Uterus (tissue), 4 donors: ENCODE measurements around the gene SEC61A1. TPM values are rescaled to one million over a fixed set of nuclear protein-coding genes. Genes with fewer than 3 reads are reported as not detected.

ENCODE experiments used
- DNase-seq, 2 donors: peaks; one replicate each; pipeline ENCODE4 v3.0.0-alpha.2; 2019 to 2020
- H3K27ac ChIP-seq, 2 donors: fragments of 200-600 bp; sonication (generic); 1 replicate in 1 of 2; 2 replicates in 1 of 2; pipeline ENCODE4 v1.5.1; 2016 to 2018
- H3K27me3 ChIP-seq, 2 donors: fragments of 200-600 bp; sonication (generic); one replicate each; pipeline ENCODE4 v1.5.1; 2018 to 2019; ENCODE audit warnings: control low read depth in 1 of 2
- H3K36me3 ChIP-seq, 2 donors: fragments of 200-600 bp; sonication (generic); one replicate each; pipeline ENCODE4 v1.5.1; 2019; ENCODE audit warnings: control low read depth in 1 of 2
- H3K4me1 ChIP-seq, 2 donors: fragments of 200-600 bp; sonication (generic); one replicate each; pipeline ENCODE4 v1.5.1; 2018 to 2019; ENCODE audit warnings: control low read depth in 1 of 2
- H3K4me3 ChIP-seq, 2 donors: fragments of 200-600 bp; sonication (generic); 1 replicate in 1 of 2; 2 replicates in 1 of 2; pipeline ENCODE4 v1.5.1; 2018 to 2019; ENCODE audit warnings: mild to moderate bottlenecking in 1 of 2
- H3K9me3 ChIP-seq, 2 donors: fragments of 200-600 bp; sonication (generic); one replicate each; pipeline ENCODE4 v1.5.1; 2019; ENCODE audit warnings: control low read depth in 1 of 2
- POLR2A ChIP-seq, 2 donors: fragments of 450-650 bp; IDR thresholded peaks; one replicate each; pipeline ENCODE4 v1.6.1; 2016; ENCODE audit warnings: antibody characterized with exemption in 2 of 2, mild to moderate bottlenecking in 1 of 2, moderate library complexity in 1 of 2
- intact Hi-C: fragments of 100-400 bp; cut with DNase I; formaldehyde crosslinking; loops from one replicate; pipeline ENCODE4 v1.15.1; 2023; ENCODE audit warnings: low total_unique reads
- total RNA-seq, 4 donors: library from RNA; depleted of rRNA in 3 of 4; stranded (reverse); fragments of >200 nt in 3 of 4; gene quantifications; one replicate each; pipeline versions ENCODE4 v1.1.0 to v1.2.4, GENCODE V29; 2014 to 2023
- TF ChIP-seq, protein P1 (sequence below), 4 experiments: fragments of 200-600 bp in 2 of 4; fragments of 450-650 bp in 2 of 4; sonication (generic) in 2 of 4; IDR thresholded peaks; one replicate each; pipeline ENCODE4 v1.5.1; 2016 to 2019; ENCODE audit warnings: antibody characterized with exemption in 4 of 4, mild to moderate bottlenecking in 2 of 4, moderate library complexity in 1 of 4
- donor health status: DM: yes; HTN: yes; CAD: no.

The SEC61A1 gene
- total RNA-seq, 4 donors from 2014 or later: 55.9 to 197 (median 116) TPM

DNA sequence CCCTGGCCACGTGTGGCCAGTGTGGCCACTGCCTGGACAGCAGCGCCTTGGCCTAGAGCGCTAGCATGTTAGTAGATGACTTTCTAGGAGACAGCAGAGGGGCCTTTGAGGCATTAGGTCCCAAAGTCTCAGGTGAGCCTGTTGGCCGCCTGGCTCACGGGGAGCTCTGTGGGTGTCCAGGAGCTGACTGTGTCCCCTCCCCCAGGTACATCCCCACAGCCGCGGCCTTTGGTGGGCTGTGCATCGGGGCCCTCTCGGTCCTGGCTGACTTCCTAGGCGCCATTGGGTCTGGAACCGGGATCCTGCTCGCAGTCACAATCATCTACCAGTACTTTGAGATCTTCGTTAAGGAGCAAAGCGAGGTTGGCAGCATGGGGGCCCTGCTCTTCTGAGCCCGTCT lies 17.0 kb downstream of the SEC61A1 start:
- Histone ChIP-seq H3K27ac (no peak overlapping the region), H3K9me3 (no peaks in the 10 kb centered on the region), H3K27me3 (no peaks in the 10 kb centered on the region), H3K4me1 (no peaks in the 10 kb centered on the region), H3K4me3 (no peak overlapping the region), H3K36me3 (no peaks in the 10 kb centered on the region)
- TF ChIP-seq, protein P1, sequence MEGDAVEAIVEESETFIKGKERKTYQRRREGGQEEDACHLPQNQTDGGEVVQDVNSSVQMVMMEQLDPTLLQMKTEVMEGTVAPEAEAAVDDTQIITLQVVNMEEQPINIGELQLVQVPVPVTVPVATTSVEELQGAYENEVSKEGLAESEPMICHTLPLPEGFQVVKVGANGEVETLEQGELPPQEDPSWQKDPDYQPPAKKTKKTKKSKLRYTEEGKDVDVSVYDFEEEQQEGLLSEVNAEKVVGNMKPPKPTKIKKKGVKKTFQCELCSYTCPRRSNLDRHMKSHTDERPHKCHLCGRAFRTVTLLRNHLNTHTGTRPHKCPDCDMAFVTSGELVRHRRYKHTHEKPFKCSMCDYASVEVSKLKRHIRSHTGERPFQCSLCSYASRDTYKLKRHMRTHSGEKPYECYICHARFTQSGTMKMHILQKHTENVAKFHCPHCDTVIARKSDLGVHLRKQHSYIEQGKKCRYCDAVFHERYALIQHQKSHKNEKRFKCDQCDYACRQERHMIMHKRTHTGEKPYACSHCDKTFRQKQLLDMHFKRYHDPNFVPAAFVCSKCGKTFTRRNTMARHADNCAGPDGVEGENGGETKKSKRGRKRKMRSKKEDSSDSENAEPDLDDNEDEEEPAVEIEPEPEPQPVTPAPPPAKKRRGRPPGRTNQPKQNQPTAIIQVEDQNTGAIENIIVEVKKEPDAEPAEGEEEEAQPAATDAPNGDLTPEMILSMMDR (IDR thresholded peaks at IDR 0.05): no peak
- no peak for TF ChIP-seq POLR2A (IDR thresholded peaks at IDR 0.05)
- intact Hi-C loops: no loop called here
- DNase-seq: no peak

- H3K36me3 ChIP-seq: no peaks in the 10 kb centered on the region
- intact Hi-C loops: no loop called here
- H3K9me3 ChIP-seq: no peaks in the 10 kb centered on the region
- H3K27ac ChIP-seq: no peak overlapping the region
- no peaks in the 10 kb centered on the region for H3K27me3 ChIP-seq
- H3K4me3 ChIP-seq: no peak overlapping the region
- H3K4me1 ChIP-seq: no peaks in the 10 kb centered on the region
- TF ChIP-seq POLR2A (IDR thresholded peaks at IDR 0.05): no peak
- TF ChIP-seq, protein P1 (IDR thresholded peaks at IDR 0.05): no peak
- no peak for DNase-seq
Observed at GRCh38 chr3:128070898-128071591, 18.8 kb downstream of the SEC61A1 start.

DNA sequence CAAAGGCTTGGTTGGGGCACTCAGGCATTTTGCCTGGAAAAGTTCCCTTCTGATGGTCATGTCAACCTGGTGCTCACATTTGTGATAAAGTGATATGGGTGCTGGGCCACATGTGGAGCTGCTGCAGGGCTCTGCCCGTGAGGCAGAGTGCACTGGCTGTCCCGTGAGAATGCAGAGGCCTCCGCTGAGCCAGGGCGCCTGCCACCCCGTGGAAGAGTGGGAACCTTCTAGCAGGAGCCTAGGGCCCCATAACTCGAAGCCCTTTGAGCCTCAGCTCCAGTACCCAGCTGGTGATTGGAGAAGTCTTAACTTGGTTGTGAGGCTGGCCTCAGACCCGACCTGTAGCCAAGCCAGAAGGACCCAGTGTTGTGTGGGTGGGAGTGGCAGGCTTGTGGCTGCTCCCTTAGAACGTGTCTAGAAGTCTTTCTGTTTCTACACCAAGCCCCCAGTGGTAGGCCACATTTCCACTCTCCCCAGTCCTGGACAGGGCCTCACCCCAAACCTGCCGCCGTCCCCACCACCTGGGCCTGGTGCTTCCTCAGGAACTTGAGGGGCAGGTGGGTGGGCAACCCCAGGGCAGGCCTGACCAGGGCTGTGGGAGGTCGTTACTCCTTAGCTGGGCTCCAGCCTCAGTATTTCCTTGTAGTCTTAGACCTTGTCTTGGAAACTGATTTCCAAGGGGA lies 19.7 kb downstream of the SEC61A1 start:
- no peak for DNase-seq
- H3K4me1 ChIP-seq: peaks cover 0 to 2% of the 10 kb centered on the region in 2 donors
- no peak overlapping the region for H3K27ac ChIP-seq
- intact Hi-C loops: no loop called here
- H3K4me3 ChIP-seq: no peak overlapping the region
- H3K27me3 ChIP-seq: no peaks in the 10 kb centered on the region
- TF ChIP-seq POLR2A (IDR thresholded peaks at IDR 0.05): no peak
- TF ChIP-seq, protein P1 (IDR thresholded peaks at IDR 0.05): no peak
- H3K9me3 ChIP-seq: no peaks in the 10 kb centered on the region
- H3K36me3 ChIP-seq: no peaks in the 10 kb centered on the region

DNA sequence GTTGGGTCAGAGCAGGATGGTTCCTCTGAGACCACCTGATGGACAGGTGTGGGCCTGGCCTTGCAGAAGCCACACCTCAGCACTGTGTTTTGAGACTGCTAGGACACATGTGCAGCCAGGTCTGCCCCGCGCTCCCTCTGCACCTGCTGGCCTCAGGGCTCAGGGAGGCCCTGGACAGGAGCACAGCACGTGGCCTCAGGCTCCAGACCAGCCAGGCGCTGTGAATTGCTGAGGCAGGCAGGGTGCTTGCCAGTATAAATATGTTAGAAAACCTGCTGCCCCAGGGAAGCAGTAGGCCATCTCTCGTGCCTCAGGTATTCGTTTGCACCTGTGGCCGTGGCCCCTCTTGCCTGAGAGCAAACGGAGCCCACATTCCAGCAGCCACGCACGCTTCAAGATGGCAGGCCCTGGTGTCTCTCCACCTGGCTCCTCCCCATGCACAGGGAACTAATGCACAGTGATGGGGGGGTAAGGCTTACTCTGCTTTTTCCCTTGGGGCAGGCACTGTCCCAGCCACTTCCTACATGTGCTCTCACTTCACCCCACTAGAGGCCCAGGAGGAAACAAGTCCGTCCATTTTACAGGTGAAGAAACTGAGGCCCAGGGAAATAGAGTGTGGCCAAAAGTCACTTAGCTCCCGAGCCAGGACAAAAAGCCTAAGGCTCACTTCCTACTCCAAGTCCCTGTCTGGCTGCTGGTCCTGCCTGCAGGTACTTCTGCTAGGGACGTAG lies 20.4 kb downstream of the SEC61A1 start:
- no peak overlapping the region for H3K27ac ChIP-seq
- intact Hi-C loops: no loop called here

More for the DNA sequence above, 20.4 kb downstream of the SEC61A1 start:
- no peak overlapping the region for H3K4me3 ChIP-seq
- H3K36me3 ChIP-seq: no peaks in the 10 kb centered on the region
- TF ChIP-seq, protein P1 (IDR thresholded peaks at IDR 0.05): no peak
- no peak for TF ChIP-seq POLR2A (IDR thresholded peaks at IDR 0.05)
- peaks cover 0 to 2% of the 10 kb centered on the region in 2 donors for H3K4me1 ChIP-seq
- H3K9me3 ChIP-seq: no peaks in the 10 kb centered on the region
- no peak for DNase-seq
- H3K27me3 ChIP-seq: no peaks in the 10 kb centered on the region
